ENCODE results near the gene MSANTD1. TPM values are rescaled to one million over a fixed set of nuclear protein-coding genes. Genes with fewer than 3 reads are reported as not detected.

Gene MSANTD1
- total RNA-seq, 3 donors from 2014 or later (not counting 1 experiment from before 2014, with no cell fraction given), result 0.54 to 2.2 (median 1.8) TPM

DNA sequence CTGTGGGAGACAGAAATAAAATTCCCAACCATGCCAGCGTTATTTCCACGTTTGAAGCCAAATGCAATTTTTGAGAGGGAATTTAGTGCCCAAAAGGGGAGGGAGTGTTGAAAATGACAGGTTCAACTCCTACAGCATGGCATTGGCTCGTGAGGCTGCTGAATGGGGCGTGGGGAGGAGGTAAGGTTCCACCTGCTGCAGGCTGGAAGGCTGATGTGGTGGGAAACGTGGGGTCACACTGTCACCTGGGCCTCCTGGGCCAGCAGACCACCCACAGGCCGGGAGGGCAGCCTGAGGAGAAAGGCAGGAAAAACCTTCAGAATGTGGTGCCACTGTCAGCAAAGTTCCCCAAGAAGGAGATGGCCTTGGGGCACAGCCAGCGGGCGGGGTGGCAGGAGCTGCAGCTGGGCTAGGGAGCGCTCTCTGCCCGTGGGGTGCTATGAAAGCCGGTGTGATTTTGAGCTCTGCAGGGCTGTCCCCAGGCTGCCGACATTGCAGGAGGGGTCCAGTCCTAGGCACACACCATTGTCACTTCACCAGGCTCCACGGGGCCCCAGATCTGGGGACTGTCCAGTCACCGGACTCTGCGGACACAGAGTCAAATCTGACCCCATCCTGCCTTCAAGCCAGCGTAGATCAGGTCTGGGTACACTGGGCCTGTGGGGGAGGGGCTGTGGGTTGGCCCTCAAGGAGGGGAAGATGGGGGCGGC lies 19.6 kb downstream of the MSANTD1 start:
- Mint-ChIP-seq H3K4me1 (no peaks in the 10 kb centered on the region), H3K9me3 (no peaks in the 10 kb centered on the region), H3K27ac (no peak overlapping the region), H3K27me3 (ENCODE audit: low read depth in 2 of 2) (no peaks in the 10 kb centered on the region), H3K4me3 (no peak overlapping the region), H3K36me3 (no peaks in the 10 kb centered on the region)
- Histone ChIP-seq H3K4me3 (ENCODE audit: low read length) (no peak overlapping the region), H3K27ac (ENCODE audit: low read length) (no peak overlapping the region), H3K36me3 (ENCODE audit: control insufficient read depth, insufficient read depth, low read length) (no peaks in the 10 kb centered on the region), H3K9me3 (ENCODE audit: control insufficient read depth, insufficient read depth, low read length) (no peaks in the 10 kb centered on the region), H3K4me1 (ENCODE audit: control insufficient read depth, insufficient read depth, low read length) (no peaks in the 10 kb centered on the region), H3K27me3 (ENCODE audit: control insufficient read depth, insufficient read depth, low read length) (no peaks in the 10 kb centered on the region)
- intact Hi-C loops (cut with micrococcal nuclease), result no loop called here
- no peak for DNase-seq
- 91% methylated on average over 17 of the region's 17 CpGs for WGBS (ENCODE audit: insufficient coverage)
- TF ChIP-seq CTCF (IDR thresholded peaks at IDR 0.05), result no peak
- no peak for ATAC-seq

- no peak for DNase-seq
- H3K4me1 Mint-ChIP-seq, result no peaks in the 10 kb centered on the region
Observed at GRCh38 chr4:3269105-3269927, 20.4 kb downstream of the MSANTD1 start.

DNA sequence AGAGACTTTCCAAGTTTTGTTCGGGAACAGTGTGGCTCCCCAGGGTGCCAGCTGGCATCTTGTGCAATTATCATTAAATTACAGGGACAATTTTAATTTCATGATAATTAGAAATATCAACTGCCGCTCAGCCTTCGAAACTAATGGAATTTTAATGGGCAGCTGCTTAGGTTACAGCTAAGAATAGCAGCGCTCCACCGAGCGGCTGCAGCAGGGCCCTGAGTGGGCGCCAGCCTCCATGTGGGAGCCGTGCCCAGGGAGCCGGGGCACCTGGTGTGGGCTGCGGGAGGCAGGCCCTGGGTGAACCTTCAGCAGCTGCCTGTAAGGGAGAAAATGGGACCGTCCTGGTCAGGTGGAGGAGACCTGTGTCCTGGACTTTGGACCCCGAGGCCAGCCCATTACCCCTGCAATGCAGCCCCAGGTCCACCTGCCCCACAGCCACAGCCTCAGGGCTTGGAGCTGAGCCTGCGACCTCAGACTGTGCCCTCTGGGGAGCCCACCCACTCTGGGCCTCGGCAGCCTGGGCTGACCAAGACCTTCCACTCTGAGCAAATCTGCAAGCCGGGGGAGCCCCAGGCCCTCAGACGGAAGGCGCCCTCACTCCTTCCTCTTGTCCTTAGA lies 21.1 kb downstream of the MSANTD1 start:
- Mint-ChIP-seq H3K36me3 (no peaks in the 10 kb centered on the region), H3K4me3 (no peak overlapping the region), H3K9me3 (no peaks in the 10 kb centered on the region), H3K27me3 (ENCODE audit: low read depth in 2 of 2) (no peaks in the 10 kb centered on the region), H3K27ac (no peak overlapping the region), H3K4me1 (no peaks in the 10 kb centered on the region)
- Histone ChIP-seq H3K36me3 (ENCODE audit: control insufficient read depth, insufficient read depth, low read length) (no peaks in the 10 kb centered on the region), H3K4me3 (ENCODE audit: low read length) (no peak overlapping the region), H3K27me3 (ENCODE audit: control insufficient read depth, insufficient read depth, low read length) (no peaks in the 10 kb centered on the region), H3K27ac (ENCODE audit: low read length) (no peak overlapping the region), H3K4me1 (ENCODE audit: control insufficient read depth, insufficient read depth, low read length) (no peaks in the 10 kb centered on the region), H3K9me3 (ENCODE audit: control insufficient read depth, insufficient read depth, low read length) (no peaks in the 10 kb centered on the region)
- ATAC-seq, result no peak
- intact Hi-C loops (cut with micrococcal nuclease), result no loop called here
- WGBS (ENCODE audit: insufficient coverage), result 91% methylated on average over 17 of the region's 17 CpGs
- no peak for DNase-seq
- no peak for TF ChIP-seq CTCF (IDR thresholded peaks at IDR 0.05)

More at GRCh38 chr4:3269105-3269927, 20.4 kb downstream of the MSANTD1 start:
- H3K27me3 Mint-ChIP-seq (ENCODE audit: low read depth in 2 of 2), result no peaks in the 10 kb centered on the region
- H3K27ac Mint-ChIP-seq, result no peak overlapping the region
- no peak for TF ChIP-seq CTCF (IDR thresholded peaks at IDR 0.05)
- no peaks in the 10 kb centered on the region for H3K36me3 Mint-ChIP-seq
- 90% methylated on average over 25 of the region's 25 CpGs for WGBS (ENCODE audit: insufficient coverage)
- no peak overlapping the region for H3K27ac ChIP-seq (ENCODE audit: low read length)
- H3K9me3 ChIP-seq (ENCODE audit: control insufficient read depth, insufficient read depth, low read length), result no peaks in the 10 kb centered on the region
- H3K4me3 ChIP-seq (ENCODE audit: low read length), result no peak overlapping the region
- no peaks in the 10 kb centered on the region for H3K36me3 ChIP-seq (ENCODE audit: control insufficient read depth, insufficient read depth, low read length)
- intact Hi-C loops (cut with micrococcal nuclease), result no loop called here
- no peak overlapping the region for H3K4me3 Mint-ChIP-seq
- no peak for ATAC-seq
- H3K4me1 ChIP-seq (ENCODE audit: control insufficient read depth, insufficient read depth, low read length), result no peaks in the 10 kb centered on the region
- no peaks in the 10 kb centered on the region for H3K27me3 ChIP-seq (ENCODE audit: control insufficient read depth, insufficient read depth, low read length)
- no peaks in the 10 kb centered on the region for H3K9me3 Mint-ChIP-seq
